ENCODE results near the gene TMEM61. TPM values are rescaled to one million over a fixed set of nuclear protein-coding genes. Genes with fewer than 3 reads are reported as not detected.
A peak's percentile ranks its signal among the peaks of the same experiment; 100 is the strongest.

Gene TMEM61
- total RNA-seq, 2 donors from 2014 or later: 3.4 TPM; not detected in 1

GRCh38 chr1:54973205-54973921 lies 7.1 kb upstream of the TMEM61 start:
- peak; percentile 35 for TF ChIP-seq CTCF (IDR thresholded peaks at IDR 0.05)
- peak overlapping the region; percentile 91 for H3K27ac ChIP-seq
- peak overlapping the region; percentile 40 for H3K4me3 ChIP-seq
- H3K9me3 ChIP-seq: no peaks in the 10 kb centered on the region
- no peaks in the 10 kb centered on the region for H3K27me3 ChIP-seq (replicated peaks; ENCODE audit: insufficient read depth)
- ATAC-seq (ENCODE audit: insufficient number of reproducible peaks, low FRiP score, low read depth): peak; percentile 77
- DNase-seq (ENCODE audit: low spot score): no peak
- H3K36me3 ChIP-seq: no peaks in the 10 kb centered on the region
- peaks cover 22 to 36% of the 10 kb centered on the region in 2 donors for H3K4me1 ChIP-seq (ENCODE audit: control insufficient read depth in 1 of 2, low read depth in 2 of 2)

GRCh38 chr1:54975356-54976108 lies 4.9 kb upstream of the TMEM61 start:
- TF ChIP-seq CTCF (IDR thresholded peaks at IDR 0.05): no peak
- Histone ChIP-seq H3K27ac (peak overlapping the region; percentile 16 to 66), H3K4me3 (no peak overlapping the region), H3K9me3 (no peaks in the 10 kb centered on the region), H3K27me3 (replicated peaks; ENCODE audit: insufficient read depth) (no peaks in the 10 kb centered on the region), H3K36me3 (no peaks in the 10 kb centered on the region), H3K4me1 (ENCODE audit: control insufficient read depth in 1 of 2, low read depth in 2 of 2) (peaks cover 22 to 49% of the 10 kb centered on the region in 2 donors)
- DNase-seq (ENCODE audit: low spot score): no peak
- no peak for ATAC-seq (ENCODE audit: insufficient number of reproducible peaks, low FRiP score, low read depth)

GRCh38 chr1:54976747-54977146 lies 3.7 kb upstream of the TMEM61 start:
- H3K4me3 ChIP-seq: no peak overlapping the region
- H3K27me3 ChIP-seq (replicated peaks; ENCODE audit: insufficient read depth): no peaks in the 10 kb centered on the region
- H3K36me3 ChIP-seq: no peaks in the 10 kb centered on the region
- ATAC-seq (ENCODE audit: insufficient number of reproducible peaks, low FRiP score, low read depth): no peak
- H3K9me3 ChIP-seq: no peaks in the 10 kb centered on the region
- DNase-seq (ENCODE audit: low spot score): no peak
- H3K4me1 ChIP-seq (ENCODE audit: control insufficient read depth in 1 of 2, low read depth in 2 of 2): peaks cover 22 to 57% of the 10 kb centered on the region in 2 donors
- H3K27ac ChIP-seq: peak overlapping the region; percentile 47 to 66
- no peak for TF ChIP-seq CTCF (IDR thresholded peaks at IDR 0.05)

- Histone ChIP-seq H3K27me3 (replicated peaks; ENCODE audit: insufficient read depth) (no peaks in the 10 kb centered on the region), H3K4me3 (no peak overlapping the region), H3K9me3 (no peaks in the 10 kb centered on the region), H3K4me1 (ENCODE audit: control insufficient read depth in 1 of 2, low read depth in 2 of 2) (peaks cover 15 to 59% of the 10 kb centered on the region in 2 donors), H3K36me3 (no peaks in the 10 kb centered on the region), H3K27ac (peak overlapping the region; percentile 47 to 66)
- no peak for TF ChIP-seq CTCF (IDR thresholded peaks at IDR 0.05)
- ATAC-seq (ENCODE audit: insufficient number of reproducible peaks, low FRiP score, low read depth) (no peak), DNase-seq (ENCODE audit: low spot score) (no peak)
Measured at GRCh38 chr1:54977533-54978297, 2.7 kb upstream of the TMEM61 start.

Measured in thoracic aorta (tissue), 2 donors.